Astrocyte (in vitro differentiated cells and primary cell): ENCODE measurements around the gene UNC80. TPM values are rescaled to one million over a fixed set of nuclear protein-coding genes. Genes with fewer than 3 reads are reported as not detected.

Source experiments
- DNase-seq: peaks from one replicate; pipeline ENCODE4 v3.0.0-alpha.2; 2010; ENCODE audit warnings: low read depth
- FAIRE-seq: peaks from 2 replicates; lab custom pipeline; 2011; peaks lifted over from hg19 to GRCh38; lab: Jason Lieb, UNC
- H2AFZ ChIP-seq: 2 replicates; pipeline ENCODE4 v1.6.0; 2012; ENCODE audit warnings: low read depth, low read length, inconsistent platforms
- H3K27ac ChIP-seq: 2 replicates; pipeline ENCODE4 v1.5.1; 2011; ENCODE audit warnings: low read depth, low read length, inconsistent platforms
- H3K27me3 ChIP-seq: 2 replicates; pipeline ENCODE4 v1.6.0; 2011; ENCODE audit warnings: low read length, inconsistent platforms; ENCODE audit not compliant: insufficient read depth
- H3K36me3 ChIP-seq: 2 replicates; pipeline ENCODE4 v1.5.1; 2011; ENCODE audit warnings: low read length, inconsistent platforms; ENCODE audit not compliant: insufficient read depth
- H3K4me1 ChIP-seq: 2 replicates; pipeline ENCODE4 v1.5.1; 2011; ENCODE audit warnings: low read length, inconsistent platforms; ENCODE audit not compliant: insufficient read depth
- H3K4me2 ChIP-seq: 2 replicates; pipeline ENCODE4 v1.6.0; 2012; ENCODE audit warnings: low read length, inconsistent platforms
- H3K4me3 ChIP-seq: 2 replicates; pipeline ENCODE4 v1.5.1; 2011; ENCODE audit warnings: low read depth, mild to moderate bottlenecking, low read length, inconsistent platforms; ENCODE audit not compliant: insufficient read depth
- H3K79me2 ChIP-seq: 2 replicates; pipeline ENCODE4 v1.6.0; 2012; ENCODE audit warnings: mild to moderate bottlenecking, low read length, inconsistent platforms; ENCODE audit not compliant: insufficient read depth
- H3K9ac ChIP-seq: 2 replicates; pipeline ENCODE4 v1.6.0; 2012; ENCODE audit warnings: mild to moderate bottlenecking, low read length, inconsistent platforms
- H3K9me3 ChIP-seq: 2 replicates; pipeline ENCODE4 v1.5.1; 2012; ENCODE audit warnings: low read depth, mild to moderate bottlenecking, low read length, inconsistent platforms; ENCODE audit not compliant: insufficient read depth
- H4K20me1 ChIP-seq: 2 replicates; pipeline ENCODE4 v1.6.0; 2012; ENCODE audit warnings: low read length, inconsistent platforms; ENCODE audit not compliant: insufficient read depth
- H3K27ac Mint-ChIP-seq: one replicate; pipeline ENCODE4 v1.8.0; 2021; ENCODE audit warnings: mild to moderate bottlenecking, mixed read lengths; ENCODE audit not compliant: unreplicated experiment
- H3K27me3 Mint-ChIP-seq: one replicate; pipeline ENCODE4 v1.8.0; 2021; ENCODE audit warnings: low read depth, mixed read lengths; ENCODE audit not compliant: unreplicated experiment
- H3K36me3 Mint-ChIP-seq: one replicate; pipeline ENCODE4 v1.8.0; 2021; ENCODE audit warnings: low read depth, mixed read lengths; ENCODE audit not compliant: unreplicated experiment
- H3K4me1 Mint-ChIP-seq: one replicate; pipeline ENCODE4 v1.8.0; 2021; ENCODE audit warnings: low read depth, mixed read lengths; ENCODE audit not compliant: unreplicated experiment
- H3K4me3 Mint-ChIP-seq: one replicate; pipeline ENCODE4 v1.8.0; 2021; ENCODE audit warnings: mild to moderate bottlenecking, moderate library complexity, mixed read lengths; ENCODE audit not compliant: unreplicated experiment
- H3K9me3 Mint-ChIP-seq: one replicate; pipeline ENCODE4 v1.8.0; 2021; ENCODE audit warnings: mild to moderate bottlenecking, mixed read lengths; ENCODE audit not compliant: unreplicated experiment
- CTCF ChIP-seq: IDR thresholded peaks from 2 replicates; pipeline ENCODE4 v1.5.1; 2011; ENCODE audit warnings: low read depth, mild to moderate bottlenecking, inconsistent platforms, low read length, moderate library complexity; ENCODE audit not compliant: insufficient read depth
- EZH2 ChIP-seq: IDR thresholded peaks from 2 replicates; pipeline ENCODE4 v1.6.1; 2012; ENCODE audit warnings: mild to moderate bottlenecking, low read length, inconsistent platforms; ENCODE audit not compliant: insufficient read depth
- total RNA-seq: library from RNA; stranded (reverse); gene quantifications from 2 replicates; pipeline ENCODE4 v1.2.1, GENCODE V29; 2021

The UNC80 gene
- total RNA-seq, 1 donor from 2014 or later = 0.27 TPM

DNA sequence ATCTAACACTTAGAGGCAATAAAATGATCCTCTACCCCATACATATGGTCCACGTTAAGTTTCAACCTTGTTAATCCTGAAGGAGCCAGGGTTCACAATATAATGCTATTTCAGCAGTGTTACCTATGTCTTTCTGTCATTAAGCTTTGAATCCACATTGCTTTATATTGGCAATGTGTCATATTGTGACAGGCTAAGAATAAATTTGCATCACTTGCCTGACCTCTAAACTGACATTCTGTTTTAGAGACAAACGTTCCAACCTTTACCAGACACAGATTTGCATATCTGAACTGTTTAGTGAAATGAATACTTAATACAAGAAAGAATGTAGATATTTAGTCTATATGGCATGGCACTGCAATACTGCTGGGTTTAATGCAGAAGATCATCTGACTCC lies 98.4 kb downstream of the UNC80 start:
- DNase-seq = no peak
- FAIRE-seq = no peak
- Histone ChIP-seq H3K79me2 (no peaks in the 10 kb centered on the region), H3K9me3 (no peaks in the 10 kb centered on the region), H3K9ac (no peak overlapping the region), H3K4me1 (no peaks in the 10 kb centered on the region), H3K4me2 (no peak overlapping the region), H3K36me3 (no peaks in the 10 kb centered on the region), H2AFZ (no peak overlapping the region), H4K20me1 (no peaks in the 10 kb centered on the region), H3K27me3 (no peaks in the 10 kb centered on the region), H3K4me3 (no peak overlapping the region), H3K27ac (no peak overlapping the region)
- Mint-ChIP-seq H3K4me3 (no peak overlapping the region), H3K36me3 (no peaks in the 10 kb centered on the region), H3K27me3 (no peaks in the 10 kb centered on the region), H3K9me3 (peaks cover 3% of the 10 kb centered on the region), H3K27ac (no peak overlapping the region), H3K4me1 (no peaks in the 10 kb centered on the region)
- TF ChIP-seq CTCF (no peak), EZH2 (no peak)

GRCh38 chr2:209872675-209873074 lies 101.0 kb downstream of the UNC80 start:
- no peaks in the 10 kb centered on the region for H3K27me3 ChIP-seq
- Mint-ChIP-seq H3K4me3 (no peak overlapping the region), H3K27me3 (no peaks in the 10 kb centered on the region), H3K27ac (peak overlapping the region; percentile 64), H3K4me1 (peaks cover 3% of the 10 kb centered on the region), H3K36me3 (no peaks in the 10 kb centered on the region), H3K9me3 (peaks cover 3% of the 10 kb centered on the region)
- peak overlapping the region; percentile 29 for H3K4me3 ChIP-seq
- no peak overlapping the region for H3K27ac ChIP-seq
- no peaks in the 10 kb centered on the region for H3K79me2 ChIP-seq
- FAIRE-seq (no peak), DNase-seq (peak; percentile 79)
- peak overlapping the region; percentile 37 for H2AFZ ChIP-seq
- peak overlapping the region; percentile 73 for H3K4me2 ChIP-seq
- H3K9me3 ChIP-seq = no peaks in the 10 kb centered on the region
- H3K4me1 ChIP-seq = no peaks in the 10 kb centered on the region
- TF ChIP-seq EZH2 (no peak), CTCF (no peak)
- no peaks in the 10 kb centered on the region for H4K20me1 ChIP-seq
- no peaks in the 10 kb centered on the region for H3K36me3 ChIP-seq
- peak overlapping the region; percentile 17 for H3K9ac ChIP-seq

GRCh38 chr2:209875270-209875669 lies 103.6 kb downstream of the UNC80 start:
- no peak overlapping the region for H3K27ac Mint-ChIP-seq

More at GRCh38 chr2:209875270-209875669, 103.6 kb downstream of the UNC80 start:
- no peaks in the 10 kb centered on the region for H3K9me3 ChIP-seq
- no peak overlapping the region for H3K27ac ChIP-seq
- no peak overlapping the region for H3K4me2 ChIP-seq
- no peaks in the 10 kb centered on the region for H3K79me2 ChIP-seq
- FAIRE-seq (no peak), DNase-seq (no peak)
- H3K27me3 ChIP-seq = no peaks in the 10 kb centered on the region
- H3K4me3 Mint-ChIP-seq = no peak overlapping the region
- H3K9ac ChIP-seq = no peak overlapping the region
- H2AFZ ChIP-seq = no peak overlapping the region
- H3K4me1 ChIP-seq = no peaks in the 10 kb centered on the region
- peaks cover 3% of the 10 kb centered on the region for H3K4me1 Mint-ChIP-seq
- H3K36me3 Mint-ChIP-seq = no peaks in the 10 kb centered on the region
- H3K27me3 Mint-ChIP-seq = no peaks in the 10 kb centered on the region
- no peak for TF ChIP-seq CTCF
- no peak for TF ChIP-seq EZH2
- H3K4me3 ChIP-seq = no peak overlapping the region
- no peaks in the 10 kb centered on the region for H3K36me3 ChIP-seq
- peaks cover 3% of the 10 kb centered on the region for H3K9me3 Mint-ChIP-seq
- H4K20me1 ChIP-seq = no peaks in the 10 kb centered on the region
